DOHH2 (cell line): ENCODE results near the gene ANKS1B.

Experiments used
- H3F3A ChIP-seq: fragments of 200-600 bp; sonication (generic), shearing (Covaris generic); 2 replicates; pipeline ENCODE4 v1.6.0; 2016; ENCODE audit warnings: antibody characterized with exemption, mild to moderate bottlenecking; ENCODE audit not compliant: control insufficient read depth, insufficient read depth
- H3K27ac ChIP-seq: fragments of 200-600 bp; sonication (generic); 2 replicates; pipeline ENCODE4 v1.5.1; 2014; ENCODE audit warnings: low read depth, mild to moderate bottlenecking, low read length, moderate library complexity
- H3K27me3 ChIP-seq: fragments of 200-600 bp; sonication (generic); 2 replicates; pipeline ENCODE4 v1.6.1; 2014; ENCODE audit warnings: mild to moderate bottlenecking, low read length, mixed read lengths; ENCODE audit not compliant: control insufficient read depth
- H3K36me3 ChIP-seq: fragments of 200-600 bp; sonication (generic); 2 replicates; pipeline ENCODE4 v1.6.1; 2014; ENCODE audit warnings: mild to moderate bottlenecking, low read length, moderate library complexity, mixed read lengths; ENCODE audit not compliant: control insufficient read depth
- H3K4me1 ChIP-seq: fragments of 200-600 bp; sonication (generic); 2 replicates; pipeline ENCODE4 v1.6.1; 2014; ENCODE audit warnings: mild to moderate bottlenecking, low read length, mixed read lengths; ENCODE audit not compliant: control insufficient read depth
- H3K4me2 ChIP-seq: fragments of 200-600 bp; sonication (generic); 2 replicates; pipeline ENCODE4 v1.6.0; 2014; ENCODE audit warnings: mild to moderate bottlenecking, low read length, moderate library complexity
- H3K4me3 ChIP-seq: fragments of 200-600 bp; sonication (generic); 2 replicates; pipeline ENCODE4 v1.5.1; 2014; ENCODE audit warnings: mild to moderate bottlenecking, low read length, mixed read lengths
- H3K79me2 ChIP-seq: fragments of 200-600 bp; sonication (generic); 2 replicates; pipeline ENCODE4 v1.6.1; 2014; ENCODE audit warnings: mild to moderate bottlenecking, low read length, mixed read lengths; ENCODE audit not compliant: control insufficient read depth
- H3K9me2 ChIP-seq: fragments of 200-600 bp; sonication (generic); replicated peaks from 2 replicates; pipeline ENCODE4 v1.6.1; 2014; ENCODE audit warnings: mild to moderate bottlenecking, low read length, mixed read lengths; ENCODE audit not compliant: control insufficient read depth
- H3K9me3 ChIP-seq: fragments of 200-600 bp; sonication (generic); 2 replicates; pipeline ENCODE4 v1.6.1; 2014; ENCODE audit warnings: antibody characterized with exemption, low read length, mixed read lengths; ENCODE audit not compliant: control insufficient read depth, insufficient read depth
- H4K20me1 ChIP-seq: fragments of 200-600 bp; sonication (generic); 2 replicates; pipeline ENCODE4 v1.6.0; 2014; ENCODE audit warnings: low read depth, mild to moderate bottlenecking, antibody characterized with exemption, low read length, moderate library complexity; ENCODE audit not compliant: control insufficient read depth, insufficient read depth
- EZH2phosphoT487 ChIP-seq: fragments of 200-600 bp; sonication (generic); IDR thresholded peaks from 2 replicates; pipeline ENCODE4 v1.6.1; 2017; ENCODE audit warnings: borderline replicate concordance, mild to moderate bottlenecking, antibody characterized with exemption, low read length, moderate library complexity, mixed read lengths
- TF ChIP-seq, protein P1 (sequence below): fragments of 200-600 bp; sonication (generic); IDR thresholded peaks from one replicate; pipeline ENCODE4 v1.5.1; 2014; ENCODE audit warnings: antibody characterized with exemption, mild to moderate bottlenecking, low read depth, low read length; ENCODE audit not compliant: poor library complexity, severe bottlenecking

ANKS1B gene

DNA sequence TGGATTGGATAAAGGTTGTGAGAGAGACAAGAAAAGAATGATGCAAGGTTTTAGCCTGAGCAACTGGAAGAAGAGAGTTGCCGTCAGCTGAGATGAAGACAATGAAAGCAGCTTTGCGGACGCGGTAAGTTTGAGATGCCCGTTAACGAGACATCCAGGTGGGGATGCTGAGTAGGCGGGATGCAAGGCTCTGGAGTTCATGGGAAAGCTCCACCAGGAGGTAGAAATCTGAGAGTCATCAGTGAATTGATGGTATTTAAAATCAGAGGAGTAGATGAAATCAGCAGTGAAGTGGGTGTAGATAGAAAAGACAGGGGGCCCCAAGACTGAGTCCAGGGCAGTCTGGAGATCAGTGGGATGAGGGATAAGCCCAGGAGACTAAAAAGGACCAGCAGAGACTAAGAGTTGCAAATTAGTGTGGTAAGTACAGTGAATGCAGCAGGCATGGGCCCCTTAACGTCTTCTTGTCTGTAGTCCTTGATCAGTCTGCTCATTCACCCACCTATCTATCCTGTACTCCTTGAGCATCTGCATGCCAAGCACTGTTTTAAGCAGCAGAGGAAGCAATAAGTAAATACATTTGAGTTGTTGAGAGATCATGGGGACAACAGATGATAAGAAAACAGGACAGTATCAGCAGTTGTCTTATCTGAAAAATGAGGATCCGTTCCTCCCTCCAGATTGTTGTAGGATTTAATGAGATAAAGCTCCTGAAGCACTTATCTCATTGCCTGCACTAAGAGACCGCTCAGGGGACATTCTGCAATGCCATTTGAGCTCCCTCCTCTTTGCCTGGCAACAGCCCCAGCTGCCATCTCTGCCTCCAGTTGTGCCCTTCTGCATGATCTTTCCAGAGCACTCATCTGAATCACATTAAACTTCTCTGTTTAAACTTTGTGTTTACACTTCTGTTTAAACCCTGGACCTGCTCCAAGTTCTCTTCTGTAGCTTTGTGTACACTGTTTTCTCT is 1248.1 kb downstream of the ANKS1B start:
- Histone ChIP-seq H3K4me1 (no peaks in the 10 kb centered on the region), H3K27ac (no peak overlapping the region), H3K9me3 (no peaks in the 10 kb centered on the region), H3K79me2 (no peaks in the 10 kb centered on the region), H3F3A (no peaks in the 10 kb centered on the region), H3K27me3 (peaks cover 10% of the 10 kb centered on the region), H4K20me1 (no peaks in the 10 kb centered on the region), H3K9me2 (no peaks in the 10 kb centered on the region), H3K36me3 (no peaks in the 10 kb centered on the region; the same call in 1 of the 2 replicates), H3K4me2 (no peak overlapping the region), H3K4me3 (no peak overlapping the region)
- TF ChIP-seq EZH2phosphoT487, result no peak
- TF ChIP-seq, protein P1, sequence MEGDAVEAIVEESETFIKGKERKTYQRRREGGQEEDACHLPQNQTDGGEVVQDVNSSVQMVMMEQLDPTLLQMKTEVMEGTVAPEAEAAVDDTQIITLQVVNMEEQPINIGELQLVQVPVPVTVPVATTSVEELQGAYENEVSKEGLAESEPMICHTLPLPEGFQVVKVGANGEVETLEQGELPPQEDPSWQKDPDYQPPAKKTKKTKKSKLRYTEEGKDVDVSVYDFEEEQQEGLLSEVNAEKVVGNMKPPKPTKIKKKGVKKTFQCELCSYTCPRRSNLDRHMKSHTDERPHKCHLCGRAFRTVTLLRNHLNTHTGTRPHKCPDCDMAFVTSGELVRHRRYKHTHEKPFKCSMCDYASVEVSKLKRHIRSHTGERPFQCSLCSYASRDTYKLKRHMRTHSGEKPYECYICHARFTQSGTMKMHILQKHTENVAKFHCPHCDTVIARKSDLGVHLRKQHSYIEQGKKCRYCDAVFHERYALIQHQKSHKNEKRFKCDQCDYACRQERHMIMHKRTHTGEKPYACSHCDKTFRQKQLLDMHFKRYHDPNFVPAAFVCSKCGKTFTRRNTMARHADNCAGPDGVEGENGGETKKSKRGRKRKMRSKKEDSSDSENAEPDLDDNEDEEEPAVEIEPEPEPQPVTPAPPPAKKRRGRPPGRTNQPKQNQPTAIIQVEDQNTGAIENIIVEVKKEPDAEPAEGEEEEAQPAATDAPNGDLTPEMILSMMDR, result no peak

DNA sequence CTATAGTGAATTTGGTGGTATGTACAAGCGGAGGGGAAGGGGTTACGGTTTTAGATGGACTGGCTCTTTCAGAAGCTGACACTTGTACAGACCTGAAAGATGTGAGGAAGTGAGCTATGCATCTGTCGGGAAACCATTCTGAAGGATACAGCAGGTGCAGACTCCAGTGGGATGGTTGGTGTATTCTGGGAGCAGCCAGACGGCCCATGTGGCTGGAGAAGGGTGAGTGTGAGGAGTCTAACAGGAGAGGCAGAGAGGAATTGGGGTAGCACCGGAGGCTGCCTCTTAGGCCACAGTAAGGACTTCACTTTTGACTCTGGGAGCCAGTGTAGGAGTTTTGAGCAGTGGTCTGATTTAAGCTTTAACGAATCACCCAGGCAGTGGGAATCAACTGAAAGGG is 1248.9 kb downstream of the ANKS1B start:
- Histone ChIP-seq H3K9me3 (no peaks in the 10 kb centered on the region), H4K20me1 (no peaks in the 10 kb centered on the region), H3K4me2 (no peak overlapping the region), H3K36me3 (peaks cover 7% of the 10 kb centered on the region), H3K27me3 (peaks cover 3% of the 10 kb centered on the region), H3K9me2 (no peaks in the 10 kb centered on the region), H3K79me2 (no peaks in the 10 kb centered on the region), H3F3A (no peaks in the 10 kb centered on the region), H3K27ac (no peak overlapping the region), H3K4me3 (no peak overlapping the region), H3K4me1 (no peaks in the 10 kb centered on the region)
- TF ChIP-seq EZH2phosphoT487, result no peak
- TF ChIP-seq, protein P1, result no peak

DNA sequence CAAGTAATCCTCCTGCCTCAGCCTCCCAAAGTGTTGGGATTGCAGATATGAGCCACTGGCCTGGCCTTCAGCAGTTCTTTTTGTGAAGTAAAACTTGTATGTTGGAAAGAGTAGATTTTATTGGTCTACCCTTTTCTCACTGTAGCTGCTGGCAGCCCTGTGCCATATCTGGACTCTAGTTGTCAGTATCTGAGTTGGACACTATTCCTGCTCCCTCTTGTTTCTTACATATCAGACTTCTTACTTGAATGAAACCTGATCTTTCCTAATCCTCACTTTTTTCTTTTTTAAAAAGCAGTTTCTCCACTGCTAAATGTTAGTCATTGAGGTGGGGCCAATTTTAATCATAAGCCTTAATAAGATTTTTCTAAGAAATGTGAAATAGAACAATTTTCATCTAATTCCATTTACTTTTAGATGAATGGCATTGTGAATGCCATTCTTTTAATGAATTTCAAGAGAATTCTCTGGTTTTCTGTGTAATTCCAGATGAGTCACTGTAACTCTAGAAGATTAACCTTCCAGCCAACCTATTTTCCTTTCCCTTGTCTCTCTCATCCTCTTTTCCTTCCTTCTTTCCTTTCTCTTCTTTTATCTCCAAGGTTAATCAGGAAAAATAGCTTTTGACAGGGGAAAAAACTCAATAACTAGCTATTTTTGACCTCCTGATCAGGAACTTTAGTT is 1250.9 kb downstream of the ANKS1B start:
- Histone ChIP-seq H3F3A (no peaks in the 10 kb centered on the region), H4K20me1 (no peaks in the 10 kb centered on the region), H3K36me3 (peaks cover 19% of the 10 kb centered on the region), H3K79me2 (no peaks in the 10 kb centered on the region), H3K4me1 (no peaks in the 10 kb centered on the region), H3K4me3 (no peak overlapping the region), H3K27me3 (no peaks in the 10 kb centered on the region), H3K4me2 (no peak overlapping the region), H3K9me2 (no peaks in the 10 kb centered on the region), H3K27ac (no peak overlapping the region), H3K9me3 (no peaks in the 10 kb centered on the region)
- TF ChIP-seq, protein P1, result no peak
- no peak for TF ChIP-seq EZH2phosphoT487
